Measurements from ENCODE around the gene HMX1. TPM values are rescaled to one million over a fixed set of nuclear protein-coding genes. Genes with fewer than 3 reads are reported as not detected.

HMX1 gene
- total and polyA plus RNA-seq, 2 experiments from 2014 or later: 0.69 TPM; not detected in 1

- Histone ChIP-seq H2AFZ (no peak overlapping the region), H3F3A (replicated peaks; ENCODE audit: low read depth) (no peaks in the 10 kb centered on the region), H4K20me1 (replicated peaks; ENCODE audit: insufficient read depth) (no peaks in the 10 kb centered on the region), H3K9me2 (ENCODE audit: insufficient read depth) (no peaks in the 10 kb centered on the region), H3K27ac (ENCODE audit: low read depth) (no peak overlapping the region), H3K79me2 (replicated peaks; ENCODE audit: insufficient read depth) (no peaks in the 10 kb centered on the region), H3K4me1 (ENCODE audit: insufficient read depth) (no peaks in the 10 kb centered on the region), H3K4me3 (no peak overlapping the region), H3K27me3 (ENCODE audit: insufficient read depth) (no peaks in the 10 kb centered on the region), H3K4me2 (no peak overlapping the region), H3K36me3 (ENCODE audit: insufficient read depth) (peaks cover 3% of the 10 kb centered on the region; the same call in 1 of the 2 replicates)
- ATAC-seq (no peak), DNase-seq (ENCODE audit: low spot score) (no peak)
- peaks cover 16% of the 10 kb centered on the region for H3K36me3 Mint-ChIP-seq (ENCODE audit: low read depth)
- H3K4me1 Mint-ChIP-seq: no peaks in the 10 kb centered on the region; the same call in 2 of the 3 replicates
- H3K27ac Mint-ChIP-seq: no peak overlapping the region
- H3K9me3 Mint-ChIP-seq: peaks cover 40% of the 10 kb centered on the region
- TF ChIP-seq, protein P1, sequence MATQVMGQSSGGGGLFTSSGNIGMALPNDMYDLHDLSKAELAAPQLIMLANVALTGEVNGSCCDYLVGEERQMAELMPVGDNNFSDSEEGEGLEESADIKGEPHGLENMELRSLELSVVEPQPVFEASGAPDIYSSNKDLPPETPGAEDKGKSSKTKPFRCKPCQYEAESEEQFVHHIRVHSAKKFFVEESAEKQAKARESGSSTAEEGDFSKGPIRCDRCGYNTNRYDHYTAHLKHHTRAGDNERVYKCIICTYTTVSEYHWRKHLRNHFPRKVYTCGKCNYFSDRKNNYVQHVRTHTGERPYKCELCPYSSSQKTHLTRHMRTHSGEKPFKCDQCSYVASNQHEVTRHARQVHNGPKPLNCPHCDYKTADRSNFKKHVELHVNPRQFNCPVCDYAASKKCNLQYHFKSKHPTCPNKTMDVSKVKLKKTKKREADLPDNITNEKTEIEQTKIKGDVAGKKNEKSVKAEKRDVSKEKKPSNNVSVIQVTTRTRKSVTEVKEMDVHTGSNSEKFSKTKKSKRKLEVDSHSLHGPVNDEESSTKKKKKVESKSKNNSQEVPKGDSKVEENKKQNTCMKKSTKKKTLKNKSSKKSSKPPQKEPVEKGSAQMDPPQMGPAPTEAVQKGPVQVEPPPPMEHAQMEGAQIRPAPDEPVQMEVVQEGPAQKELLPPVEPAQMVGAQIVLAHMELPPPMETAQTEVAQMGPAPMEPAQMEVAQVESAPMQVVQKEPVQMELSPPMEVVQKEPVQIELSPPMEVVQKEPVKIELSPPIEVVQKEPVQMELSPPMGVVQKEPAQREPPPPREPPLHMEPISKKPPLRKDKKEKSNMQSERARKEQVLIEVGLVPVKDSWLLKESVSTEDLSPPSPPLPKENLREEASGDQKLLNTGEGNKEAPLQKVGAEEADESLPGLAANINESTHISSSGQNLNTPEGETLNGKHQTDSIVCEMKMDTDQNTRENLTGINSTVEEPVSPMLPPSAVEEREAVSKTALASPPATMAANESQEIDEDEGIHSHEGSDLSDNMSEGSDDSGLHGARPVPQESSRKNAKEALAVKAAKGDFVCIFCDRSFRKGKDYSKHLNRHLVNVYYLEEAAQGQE (IDR thresholded peaks at IDR 0.05; ENCODE audit: unreplicated experiment): no peak
- no peak for TF ChIP-seq ETS1 (IDR thresholded peaks at IDR 0.05)
- no peak for TF ChIP-seq POLR2AphosphoS5 (IDR thresholded peaks at IDR 0.05; ENCODE audit: low read depth)
- no peak for TF ChIP-seq EZH2 (IDR thresholded peaks at IDR 0.05; ENCODE audit: low read depth, unreplicated experiment)
- TF ChIP-seq CREB1 (CRISPR knock-in tag; IDR thresholded peaks at IDR 0.05; ENCODE audit: low read depth): no peak
- no peak for TF ChIP-seq ZNF114 (CRISPR knock-in tag; IDR thresholded peaks at IDR 0.05)
- no peak for TF ChIP-seq ZNF331 (CRISPR knock-in tag; IDR thresholded peaks at IDR 0.05; ENCODE audit: low read depth)
- no peak for TF ChIP-seq CTCF (conservative IDR thresholded peaks at IDR 0.05; ENCODE audit: low read depth in 2 of 2)
- TF ChIP-seq STAT1 (IDR thresholded peaks at IDR 0.05; ENCODE audit: unreplicated experiment): no peak
- TF ChIP-seq EZH2phosphoT487 (IDR thresholded peaks at IDR 0.05; ENCODE audit: unreplicated experiment): no peak
- TF ChIP-seq, protein P2, sequence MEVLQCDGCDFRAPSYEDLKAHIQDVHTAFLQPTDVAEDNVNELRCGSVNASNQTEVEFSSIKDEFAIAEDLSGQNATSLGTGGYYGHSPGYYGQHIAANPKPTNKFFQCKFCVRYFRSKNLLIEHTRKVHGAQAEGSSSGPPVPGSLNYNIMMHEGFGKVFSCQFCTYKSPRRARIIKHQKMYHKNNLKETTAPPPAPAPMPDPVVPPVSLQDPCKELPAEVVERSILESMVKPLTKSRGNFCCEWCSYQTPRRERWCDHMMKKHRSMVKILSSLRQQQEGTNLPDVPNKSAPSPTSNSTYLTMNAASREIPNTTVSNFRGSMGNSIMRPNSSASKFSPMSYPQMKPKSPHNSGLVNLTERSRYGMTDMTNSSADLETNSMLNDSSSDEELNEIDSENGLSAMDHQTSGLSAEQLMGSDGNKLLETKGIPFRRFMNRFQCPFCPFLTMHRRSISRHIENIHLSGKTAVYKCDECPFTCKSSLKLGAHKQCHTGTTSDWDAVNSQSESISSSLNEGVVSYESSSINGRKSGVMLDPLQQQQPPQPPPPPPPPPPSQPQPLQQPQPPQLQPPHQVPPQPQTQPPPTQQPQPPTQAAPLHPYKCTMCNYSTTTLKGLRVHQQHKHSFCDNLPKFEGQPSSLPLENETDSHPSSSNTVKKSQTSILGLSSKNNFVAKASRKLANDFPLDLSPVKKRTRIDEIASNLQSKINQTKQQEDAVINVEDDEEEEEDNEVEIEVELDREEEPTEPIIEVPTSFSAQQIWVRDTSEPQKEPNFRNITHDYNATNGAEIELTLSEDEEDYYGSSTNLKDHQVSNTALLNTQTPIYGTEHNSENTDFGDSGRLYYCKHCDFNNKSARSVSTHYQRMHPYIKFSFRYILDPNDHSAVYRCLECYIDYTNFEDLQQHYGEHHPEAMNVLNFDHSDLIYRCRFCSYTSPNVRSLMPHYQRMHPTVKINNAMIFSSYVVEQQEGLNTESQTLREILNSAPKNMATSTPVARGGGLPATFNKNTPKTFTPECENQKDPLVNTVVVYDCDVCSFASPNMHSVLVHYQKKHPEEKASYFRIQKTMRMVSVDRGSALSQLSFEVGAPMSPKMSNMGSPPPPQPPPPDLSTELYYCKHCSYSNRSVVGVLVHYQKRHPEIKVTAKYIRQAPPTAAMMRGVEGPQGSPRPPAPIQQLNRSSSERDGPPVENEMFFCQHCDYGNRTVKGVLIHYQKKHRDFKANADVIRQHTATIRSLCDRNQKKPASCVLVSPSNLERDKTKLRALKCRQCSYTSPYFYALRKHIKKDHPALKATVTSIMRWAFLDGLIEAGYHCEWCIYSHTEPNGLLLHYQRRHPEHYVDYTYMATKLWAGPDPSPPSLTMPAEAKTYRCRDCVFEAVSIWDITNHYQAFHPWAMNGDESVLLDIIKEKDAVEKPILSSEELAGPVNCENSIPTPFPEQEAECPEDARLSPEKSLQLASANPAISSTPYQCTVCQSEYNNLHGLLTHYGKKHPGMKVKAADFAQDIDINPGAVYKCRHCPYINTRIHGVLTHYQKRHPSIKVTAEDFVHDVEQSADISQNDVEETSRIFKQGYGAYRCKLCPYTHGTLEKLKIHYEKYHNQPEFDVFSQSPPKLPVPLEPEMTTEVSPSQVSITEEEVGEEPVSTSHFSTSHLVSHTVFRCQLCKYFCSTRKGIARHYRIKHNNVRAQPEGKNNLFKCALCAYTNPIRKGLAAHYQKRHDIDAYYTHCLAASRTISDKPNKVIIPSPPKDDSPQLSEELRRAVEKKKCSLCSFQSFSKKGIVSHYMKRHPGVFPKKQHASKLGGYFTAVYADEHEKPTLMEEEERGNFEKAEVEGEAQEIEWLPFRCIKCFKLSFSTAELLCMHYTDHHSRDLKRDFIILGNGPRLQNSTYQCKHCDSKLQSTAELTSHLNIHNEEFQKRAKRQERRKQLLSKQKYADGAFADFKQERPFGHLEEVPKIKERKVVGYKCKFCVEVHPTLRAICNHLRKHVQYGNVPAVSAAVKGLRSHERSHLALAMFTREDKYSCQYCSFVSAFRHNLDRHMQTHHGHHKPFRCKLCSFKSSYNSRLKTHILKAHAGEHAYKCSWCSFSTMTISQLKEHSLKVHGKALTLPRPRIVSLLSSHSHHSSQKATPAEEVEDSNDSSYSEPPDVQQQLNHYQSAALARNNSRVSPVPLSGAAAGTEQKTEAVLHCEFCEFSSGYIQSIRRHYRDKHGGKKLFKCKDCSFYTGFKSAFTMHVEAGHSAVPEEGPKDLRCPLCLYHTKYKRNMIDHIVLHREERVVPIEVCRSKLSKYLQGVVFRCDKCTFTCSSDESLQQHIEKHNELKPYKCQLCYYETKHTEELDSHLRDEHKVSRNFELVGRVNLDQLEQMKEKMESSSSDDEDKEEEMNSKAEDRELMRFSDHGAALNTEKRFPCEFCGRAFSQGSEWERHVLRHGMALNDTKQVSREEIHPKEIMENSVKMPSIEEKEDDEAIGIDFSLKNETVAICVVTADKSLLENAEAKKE (CRISPR knock-in tag; IDR thresholded peaks at IDR 0.05): no peak
- no peak for TF ChIP-seq JUNB (IDR thresholded peaks at IDR 0.05; ENCODE audit: unreplicated experiment)
- TF ChIP-seq NANOG (IDR thresholded peaks at IDR 0.05; ENCODE audit: borderline replicate concordance): no peak
- peaks cover 22% of the 10 kb centered on the region for H3K27me3 Mint-ChIP-seq (ENCODE audit: insufficient read depth, low read depth, poor library complexity)
- no peak overlapping the region for H3K4me3 Mint-ChIP-seq
These were observed 32.4 kb upstream of the HMX1 start for GRCh38 chr4:8904041-8904501.
